HK-2 (cell line): ENCODE data around the gene CCDC177.

Experiments
- DNase-seq: peaks from one replicate; pipeline ENCODE4 v3.0.0-alpha.2; 2018; ENCODE audit not compliant: unreplicated experiment

Gene CCDC177

GRCh38 chr14:69567563-69567962 is 7.1 kb downstream of the CCDC177 start:
- DNase-seq: no peak

GRCh38 chr14:69561893-69562292 is 12.8 kb downstream of the CCDC177 start:
- DNase-seq: no peak

GRCh38 chr14:69560826-69561225 is 13.8 kb downstream of the CCDC177 start:
- no peak for DNase-seq

- DNase-seq: no peak
These were observed 15.1 kb downstream of the CCDC177 start for GRCh38 chr14:69559581-69560011.

- no peak for DNase-seq
These were observed 15.9 kb downstream of the CCDC177 start for GRCh38 chr14:69558774-69559173.

- DNase-seq: no peak
These were observed 20.2 kb downstream of the CCDC177 start for GRCh38 chr14:69554500-69554899.

GRCh38 chr14:69553252-69553651 is 21.4 kb downstream of the CCDC177 start:
- no peak for DNase-seq

GRCh38 chr14:69551511-69551910 is 23.2 kb downstream of the CCDC177 start:
- DNase-seq: no peak

- DNase-seq: no peak
These were observed 26.1 kb downstream of the CCDC177 start for GRCh38 chr14:69548566-69548965.

- DNase-seq: no peak
These were observed 26.8 kb downstream of the CCDC177 start for GRCh38 chr14:69547701-69548348.

GRCh38 chr14:69543341-69544115 is 31.1 kb downstream of the CCDC177 start:
- peak; percentile 54 for DNase-seq

GRCh38 chr14:69542311-69542710 is 32.4 kb downstream of the CCDC177 start:
- DNase-seq: no peak

- no peak for DNase-seq
These were observed 33.9 kb downstream of the CCDC177 start for GRCh38 chr14:69540654-69541335.

- DNase-seq: no peak
These were observed 34.9 kb downstream of the CCDC177 start for GRCh38 chr14:69539631-69540410.

- no peak for DNase-seq
These were observed 35.9 kb downstream of the CCDC177 start for GRCh38 chr14:69538766-69539165.

- no peak for DNase-seq
These were observed 36.8 kb downstream of the CCDC177 start for GRCh38 chr14:69537900-69538299.

GRCh38 chr14:69536971-69537370 is 37.7 kb downstream of the CCDC177 start:
- DNase-seq: no peak

- peak; percentile 25 for DNase-seq
These were observed 39.3 kb downstream of the CCDC177 start for GRCh38 chr14:69535230-69535848.

GRCh38 chr14:69532561-69533340 is 41.9 kb downstream of the CCDC177 start:
- DNase-seq: no peak

GRCh38 chr14:69531135-69531534 is 43.5 kb downstream of the CCDC177 start:
- no peak for DNase-seq

GRCh38 chr14:69530095-69530494 is 44.6 kb downstream of the CCDC177 start:
- DNase-seq: no peak
